GM19240 (cell line): ENCODE data around the gene POLD2.
"Not testable (repeated sequence)": the region's sequence is repeated elsewhere in the genome, so short reads cannot be mapped to it uniquely, and the experiment has no call there.

Experiments used
- DNase-seq: peaks from one replicate; pipeline ENCODE4 v3.0.0; 2011; ENCODE audit warnings: low spot score; ENCODE audit not compliant: insufficient read length

The POLD2 gene

GRCh38 chr7:44139311-44140010 lies 16.1 kb upstream of the POLD2 start:
- DNase-seq: no peak

- DNase-seq: no peak
These were observed 15.3 kb upstream of the POLD2 start for GRCh38 chr7:44138698-44139097.

- no peak for DNase-seq
These were observed 13.4 kb upstream of the POLD2 start for GRCh38 chr7:44136731-44137130.

- no peak for DNase-seq
These were observed 11.7 kb upstream of the POLD2 start for GRCh38 chr7:44134943-44135628.

- DNase-seq: no peak
These were observed 9.9 kb upstream of the POLD2 start for GRCh38 chr7:44133295-44133694.

- no peak for DNase-seq
These were observed 8.7 kb upstream of the POLD2 start for GRCh38 chr7:44132039-44132438.

- DNase-seq: no peak
These were observed 8.1 kb upstream of the POLD2 start for GRCh38 chr7:44131173-44132029.

GRCh38 chr7:44128721-44129582 lies 5.6 kb upstream of the POLD2 start:
- no peak for DNase-seq

GRCh38 chr7:44127161-44127560 lies 3.8 kb upstream of the POLD2 start:
- no peak for DNase-seq

- DNase-seq: not testable (repeated sequence)
These were observed 3.2 kb upstream of the POLD2 start for GRCh38 chr7:44126574-44126973.

GRCh38 chr7:44124822-44125202 lies 1.5 kb upstream of the POLD2 start:
- DNase-seq: no peak

- DNase-seq: no peak
These were observed 819 bp downstream of the POLD2 start for GRCh38 chr7:44122529-44122928.

- no peak for DNase-seq
These were observed 1.5 kb downstream of the POLD2 start for GRCh38 chr7:44121761-44122420.

GRCh38 chr7:44120395-44120794 lies 3.0 kb downstream of the POLD2 start:
- no peak for DNase-seq

GRCh38 chr7:44119829-44120380 lies 3.4 kb downstream of the POLD2 start:
- no peak for DNase-seq

GRCh38 chr7:44117801-44118429 lies 5.4 kb downstream of the POLD2 start:
- no peak for DNase-seq

- DNase-seq: no peak
These were observed 6.3 kb downstream of the POLD2 start for GRCh38 chr7:44116789-44117666.

GRCh38 chr7:44116087-44116788 lies 7.1 kb downstream of the POLD2 start:
- no peak for DNase-seq
